Urothelium cell line (cell line): ENCODE measurements around the gene APLN.

Source experiments
- DNase-seq: peaks from one replicate; pipeline ENCODE4 v3.0.0; 2011; ENCODE audit warnings: low spot score, mixed read lengths
- FAIRE-seq: peaks from 2 replicates; lab custom pipeline; 2011; peaks lifted over from hg19 to GRCh38; lab: Jason Lieb, UNC

Gene APLN

GRCh38 chrX:129654652-129655546 lies at the start of gene APLN:
Gene APLN, minus strand, starts transcription at chrX:129654956. Its CDS starts 326 bp downstream, at chrX:129654630.
- DNase-seq (peak; percentile 15), FAIRE-seq (no peak)

- no peak for FAIRE-seq
- DNase-seq = no peak
Observed at GRCh38 chrX:129704491-129704890, 49.7 kb upstream of the APLN start.

DNA sequence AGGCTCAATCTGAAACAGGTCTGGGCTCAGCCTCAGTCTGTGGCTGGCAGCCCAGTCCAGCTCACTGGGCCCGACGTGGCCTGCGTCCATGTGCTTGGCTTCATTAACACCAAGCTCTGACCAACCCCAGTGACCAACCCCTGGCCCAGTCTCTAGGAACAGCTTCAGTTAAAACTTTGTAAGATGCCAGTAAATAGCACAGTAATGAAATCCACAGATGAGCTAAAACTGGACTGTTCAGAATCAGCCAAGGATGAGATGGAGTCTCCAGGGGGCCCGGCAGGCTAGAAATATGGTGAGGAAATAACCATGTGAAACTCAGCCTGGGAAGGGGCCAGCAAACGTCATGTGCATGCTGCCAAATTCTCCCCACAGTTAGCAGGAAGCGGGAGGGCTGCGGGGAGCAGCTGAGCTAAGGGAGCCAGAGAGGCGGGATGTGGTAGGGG lies 46.9 kb upstream of the APLN start:
- no peak for FAIRE-seq
- DNase-seq = no peak

GRCh38 chrX:129700536-129700935 lies 45.8 kb upstream of the APLN start:
- DNase-seq (no peak), FAIRE-seq (no peak)

DNA sequence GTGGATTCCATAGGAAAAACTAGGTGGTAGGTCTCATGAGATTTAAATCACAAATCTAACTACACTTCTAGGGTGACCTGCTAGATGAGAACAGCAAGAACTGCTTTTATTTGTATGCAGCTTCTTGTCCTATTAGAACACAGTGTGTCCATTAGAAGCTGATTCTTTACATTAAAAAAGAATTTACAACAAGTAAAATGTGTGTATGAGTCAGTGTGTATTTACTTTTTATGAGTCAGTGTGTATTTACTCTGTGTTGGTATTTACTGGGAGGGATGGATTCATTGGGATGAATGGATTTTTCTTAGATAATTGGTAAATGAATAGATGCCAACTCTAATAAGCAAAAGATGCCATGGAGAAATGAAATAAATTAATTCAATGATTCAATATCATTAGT lies 43.4 kb upstream of the APLN start:
- FAIRE-seq = no peak
- no peak for DNase-seq

DNA sequence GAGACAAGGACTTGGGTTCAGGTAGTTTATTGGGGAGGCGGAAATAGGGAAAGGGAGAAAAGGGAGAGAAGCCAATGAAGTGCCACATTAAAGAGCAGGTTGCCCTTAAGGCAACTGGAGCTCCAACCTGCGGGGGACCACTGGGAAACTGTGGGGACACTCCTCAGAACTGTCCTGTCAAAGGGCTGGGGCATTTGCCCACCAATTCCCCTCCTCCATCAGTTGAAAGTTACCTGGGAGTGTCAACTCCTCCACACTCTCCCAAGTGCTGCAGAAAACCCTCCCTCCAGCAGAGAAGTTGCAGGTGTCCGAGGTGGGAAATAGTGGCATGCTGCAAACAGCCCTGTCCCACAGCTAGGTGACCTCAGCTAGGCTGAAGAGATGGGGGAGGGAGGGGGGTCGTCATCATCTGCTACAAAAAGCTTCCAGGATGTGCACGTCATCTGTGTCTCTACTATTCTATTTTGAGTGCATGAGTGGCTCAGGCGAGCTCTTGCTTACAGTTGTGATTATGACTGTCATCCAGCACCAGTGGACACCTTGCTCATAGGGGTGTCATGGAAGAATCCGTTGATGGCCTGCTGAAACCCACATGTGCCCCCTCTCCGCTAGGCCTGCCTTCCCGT lies 42.6 kb upstream of the APLN start:
- no peak for FAIRE-seq
- DNase-seq = no peak

DNA sequence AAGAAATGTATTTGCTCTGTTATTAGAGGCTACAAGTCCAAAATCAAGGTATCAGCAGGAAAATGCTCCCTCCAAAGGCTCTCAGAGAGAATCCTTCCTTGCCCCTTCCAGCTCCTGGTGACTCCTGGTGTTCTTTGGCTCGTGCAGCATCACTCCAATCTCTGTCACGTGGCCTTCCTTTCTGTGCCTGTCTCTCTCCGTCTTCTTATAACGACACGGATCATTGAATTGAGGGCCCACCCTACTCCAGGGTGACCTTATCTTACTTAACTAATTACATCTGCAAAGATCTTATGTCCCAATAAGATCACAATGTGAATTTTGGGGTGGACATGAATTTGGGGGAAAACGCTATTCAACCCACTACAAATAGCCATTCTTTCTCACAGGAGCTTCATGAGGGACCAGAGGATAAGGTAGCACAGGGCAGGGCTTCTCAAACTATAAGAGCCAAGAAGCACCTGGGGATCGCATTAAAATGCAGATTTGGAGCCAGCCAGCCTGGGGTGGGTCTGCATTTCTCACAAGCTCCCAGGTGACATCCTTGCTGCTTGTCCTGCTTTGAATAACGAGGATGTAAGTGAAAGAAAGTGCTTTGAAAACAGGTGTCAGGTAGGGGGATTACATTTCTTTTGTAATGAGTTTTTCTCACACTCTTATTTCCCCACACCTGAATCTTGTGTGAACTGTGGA lies 41.9 kb upstream of the APLN start:
- no peak for FAIRE-seq
- no peak for DNase-seq

- no peak for FAIRE-seq
Observed at GRCh38 chrX:129695937-129696336, 41.2 kb upstream of the APLN start.

GRCh38 chrX:129695535-129695934 lies 40.8 kb upstream of the APLN start:
- no peak for DNase-seq
- no peak for FAIRE-seq

More at GRCh38 chrX:129695937-129696336, 41.2 kb upstream of the APLN start:
- DNase-seq = no peak

GRCh38 chrX:129694805-129695204 lies 40.0 kb upstream of the APLN start:
- FAIRE-seq = no peak
- no peak for DNase-seq

- FAIRE-seq (no peak), DNase-seq (no peak)
Observed at GRCh38 chrX:129693354-129693753, 38.6 kb upstream of the APLN start.

DNA sequence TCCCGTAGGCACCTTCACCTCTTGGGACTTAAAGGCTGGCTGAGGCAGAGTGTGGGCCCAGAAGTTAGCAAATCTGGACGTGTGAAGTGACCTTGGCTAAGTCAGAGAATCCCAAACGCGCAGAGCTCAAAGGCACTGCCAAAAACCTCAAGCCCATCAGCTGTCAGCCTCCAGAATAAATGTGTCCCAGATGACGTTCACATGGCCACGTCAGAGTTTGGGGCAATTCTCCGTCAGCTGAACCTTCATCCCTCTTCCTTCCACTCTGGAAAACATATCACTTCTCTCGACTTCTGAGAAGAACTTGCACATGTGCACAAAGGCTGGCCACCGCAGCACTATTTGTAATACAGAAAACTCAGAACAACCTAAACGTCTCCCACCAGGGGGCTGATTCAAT lies 35.7 kb upstream of the APLN start:
- DNase-seq = no peak

DNA sequence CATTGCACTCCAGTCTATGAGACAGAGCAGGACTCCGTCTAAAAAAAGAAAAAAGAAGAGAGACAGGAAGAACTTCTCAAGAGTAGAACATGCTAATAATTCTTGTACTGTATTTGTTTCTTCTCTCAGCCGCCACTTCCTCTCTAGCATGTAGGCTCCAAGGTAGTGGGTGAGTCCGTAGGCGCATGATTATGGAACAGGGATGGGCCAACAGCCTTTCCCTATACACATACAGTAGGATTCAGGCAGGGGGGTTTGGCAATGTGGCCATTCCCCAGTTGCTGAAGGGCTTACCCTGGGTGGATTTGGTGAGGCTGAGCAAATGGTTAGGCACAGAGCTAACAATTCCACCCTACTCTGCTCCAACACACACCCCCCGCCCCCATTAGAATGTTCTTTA lies 35.0 kb upstream of the APLN start:
- DNase-seq (no peak), FAIRE-seq (no peak)

More for the DNA sequence above, 35.7 kb upstream of the APLN start:
- no peak for FAIRE-seq

DNA sequence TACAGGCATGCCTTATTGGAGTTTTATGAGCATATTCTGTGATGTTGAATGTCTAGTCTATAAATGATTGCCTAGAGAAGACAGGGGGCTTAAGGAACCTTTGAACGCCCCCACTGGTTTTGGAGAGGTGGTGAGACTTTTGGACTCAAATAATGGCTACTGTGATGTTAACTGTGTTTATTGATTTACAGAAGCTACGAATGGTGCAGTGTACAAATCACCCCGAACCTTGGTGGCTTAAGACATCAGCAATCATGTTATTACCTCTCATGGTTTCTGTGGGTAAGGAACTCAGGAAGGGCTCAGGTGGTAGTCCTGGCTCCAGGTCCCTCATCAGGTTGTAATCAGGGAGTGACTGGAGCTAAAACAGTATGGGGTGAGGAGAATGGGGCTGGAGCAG lies 33.3 kb upstream of the APLN start:
- no peak for FAIRE-seq
- no peak for DNase-seq

DNA sequence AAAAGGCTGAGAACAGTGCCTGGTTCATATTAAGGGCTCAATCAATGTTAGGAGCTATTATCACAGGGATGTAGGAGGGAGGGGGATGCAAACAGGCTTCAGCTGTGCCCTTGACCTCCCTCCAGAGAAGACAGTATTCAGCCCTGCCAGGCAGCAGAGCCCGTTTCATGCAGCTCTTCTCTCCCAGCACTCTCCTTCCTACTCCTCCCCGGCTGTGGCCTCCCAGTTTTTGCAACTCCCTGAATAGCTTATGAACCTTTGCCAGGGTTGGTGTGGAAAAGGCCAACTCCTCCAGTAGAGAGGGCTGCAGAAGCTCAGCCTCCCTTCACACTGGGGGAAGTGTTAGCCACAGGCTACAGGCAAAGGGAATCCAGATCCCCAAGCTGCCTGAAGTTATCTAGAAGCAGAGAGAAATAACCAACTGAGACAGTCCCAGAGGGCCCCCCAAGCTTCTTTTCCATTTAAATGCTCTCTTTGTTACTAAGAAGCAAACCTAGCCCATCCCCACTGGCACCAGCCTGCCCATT lies 31.7 kb upstream of the APLN start:
- DNase-seq = no peak
- FAIRE-seq = no peak

- DNase-seq (no peak), FAIRE-seq (no peak)
Observed at GRCh38 chrX:129682979-129683378, 28.2 kb upstream of the APLN start.

DNA sequence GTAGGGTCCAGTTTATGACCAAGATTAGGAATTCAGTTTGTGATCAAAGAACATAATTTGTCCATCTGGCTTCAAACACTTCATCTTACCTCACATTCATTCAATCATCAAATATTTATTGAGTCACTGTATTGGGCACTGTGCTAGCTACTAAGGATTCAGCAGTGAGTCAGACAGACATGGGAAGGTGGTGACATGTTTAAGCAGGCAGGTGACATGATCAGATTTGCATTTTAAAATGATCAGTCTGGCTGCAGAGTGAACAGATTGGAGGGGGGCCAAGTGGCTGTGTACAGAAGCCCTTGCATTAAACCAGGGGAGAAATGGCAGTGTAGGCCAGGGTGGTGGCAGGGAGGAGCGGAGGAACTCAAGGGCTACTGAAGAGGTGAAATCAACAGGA lies 25.1 kb upstream of the APLN start:
- FAIRE-seq (no peak), DNase-seq (no peak)

GRCh38 chrX:129678614-129679195 lies 23.9 kb upstream of the APLN start:
- no peak for DNase-seq
- no peak for FAIRE-seq

GRCh38 chrX:129667412-129667811 lies 12.7 kb upstream of the APLN start:
- no peak for DNase-seq
- FAIRE-seq = no peak

- peak; percentile 54 for DNase-seq
- FAIRE-seq = no peak
Observed at GRCh38 chrX:129665916-129666644, 11.3 kb upstream of the APLN start.
